Measurements from ENCODE around the gene RNFT2. TPM values are rescaled to one million over a fixed set of nuclear protein-coding genes. Genes with fewer than 3 reads are reported as not detected.
"Not testable (repeated sequence)": the region's sequence is repeated elsewhere in the genome, so short reads cannot be mapped to it uniquely, and the experiment has no call there.

The RNFT2 gene
- total RNA-seq, 2 donors from 2014 or later, result 4.9 to 5.7 TPM

- H3K36me3 Mint-ChIP-seq (ENCODE audit: low read depth); DNase-seq; H3K9me3 ChIP-seq (ENCODE audit: control insufficient read depth, low read length, poor library complexity, severe bottlenecking); ATAC-seq; H3K27me3 Mint-ChIP-seq; H3K27ac Mint-ChIP-seq; H3K4me3 Mint-ChIP-seq: not testable (repeated sequence)
- peaks cover 12% of the 10 kb centered on the region for H3K4me1 Mint-ChIP-seq
These were observed 76.7 kb downstream of the RNFT2 start for GRCh38 chr12:116814766-116815165.

- DNase-seq (no peak), ATAC-seq (no peak)
- peak overlapping the region; percentile 98 for H3K27ac Mint-ChIP-seq
- H3K4me1 Mint-ChIP-seq, result peaks cover 21% of the 10 kb centered on the region
- H3K27me3 Mint-ChIP-seq, result peaks cover 5% of the 10 kb centered on the region
- peak overlapping the region; percentile 93 for H3K4me3 Mint-ChIP-seq
- H3K9me3 ChIP-seq (ENCODE audit: control insufficient read depth, low read length, poor library complexity, severe bottlenecking), result no peaks in the 10 kb centered on the region
- H3K36me3 Mint-ChIP-seq (ENCODE audit: low read depth), result no peaks in the 10 kb centered on the region
These were observed 80.3 kb downstream of the RNFT2 start for GRCh38 chr12:116818341-116818856.

- Mint-ChIP-seq H3K36me3 (ENCODE audit: low read depth) (no peaks in the 10 kb centered on the region), H3K4me1 (peaks cover 21% of the 10 kb centered on the region), H3K27ac (peak overlapping the region; percentile 98), H3K4me3 (peak overlapping the region; percentile 93), H3K27me3 (peaks cover 5% of the 10 kb centered on the region)
- DNase-seq, result peak; percentile 86 to 93 (median 91)
- no peaks in the 10 kb centered on the region for H3K9me3 ChIP-seq (ENCODE audit: control insufficient read depth, low read length, poor library complexity, severe bottlenecking)
- peak; percentile 92 for ATAC-seq
These were observed 81.1 kb downstream of the RNFT2 start for GRCh38 chr12:116818948-116819832.

- no peaks in the 10 kb centered on the region for H3K9me3 ChIP-seq (ENCODE audit: control insufficient read depth, low read length, poor library complexity, severe bottlenecking)
- peak overlapping the region; percentile 98 for H3K27ac Mint-ChIP-seq
- peak overlapping the region; percentile 70 for H3K4me3 Mint-ChIP-seq
- H3K27me3 Mint-ChIP-seq, result peaks cover 5% of the 10 kb centered on the region
- DNase-seq (no peak), ATAC-seq (no peak)
- H3K4me1 Mint-ChIP-seq, result peaks cover 21% of the 10 kb centered on the region
- H3K36me3 Mint-ChIP-seq (ENCODE audit: low read depth), result peaks cover 2% of the 10 kb centered on the region
These were observed 82.0 kb downstream of the RNFT2 start for GRCh38 chr12:116820064-116820656.

- ATAC-seq (no peak), DNase-seq (no peak)
- H3K4me3 Mint-ChIP-seq, result no peak overlapping the region
- H3K27ac Mint-ChIP-seq, result peak overlapping the region; percentile 98
- peaks cover 2% of the 10 kb centered on the region for H3K36me3 Mint-ChIP-seq (ENCODE audit: low read depth)
- peaks cover 5% of the 10 kb centered on the region for H3K27me3 Mint-ChIP-seq
- peaks cover 21% of the 10 kb centered on the region for H3K4me1 Mint-ChIP-seq
- no peaks in the 10 kb centered on the region for H3K9me3 ChIP-seq (ENCODE audit: control insufficient read depth, low read length, poor library complexity, severe bottlenecking)
These were observed 83.2 kb downstream of the RNFT2 start for GRCh38 chr12:116821291-116821690.

- no peak overlapping the region for H3K4me3 Mint-ChIP-seq
These were observed 89.3 kb downstream of the RNFT2 start for GRCh38 chr12:116827432-116827831.

GRCh38 chr12:116832353-116832752 lies 94.2 kb downstream of the RNFT2 start:
- H3K9me3 ChIP-seq (ENCODE audit: control insufficient read depth, low read length, poor library complexity, severe bottlenecking), result no peaks in the 10 kb centered on the region
- DNase-seq, result no peak
- peaks cover 9% of the 10 kb centered on the region for H3K36me3 Mint-ChIP-seq (ENCODE audit: low read depth)
- peaks cover 2% of the 10 kb centered on the region for H3K4me1 Mint-ChIP-seq
- no peak overlapping the region for H3K4me3 Mint-ChIP-seq
- no peak overlapping the region for H3K27ac Mint-ChIP-seq
- H3K27me3 Mint-ChIP-seq, result no peaks in the 10 kb centered on the region
- ATAC-seq, result no peak

More at GRCh38 chr12:116827432-116827831, 89.3 kb downstream of the RNFT2 start:
- Mint-ChIP-seq H3K4me1 (no peaks in the 10 kb centered on the region), H3K27ac (no peak overlapping the region), H3K27me3 (no peaks in the 10 kb centered on the region), H3K36me3 (ENCODE audit: low read depth) (peaks cover 2% of the 10 kb centered on the region)
- ATAC-seq (no peak), DNase-seq (no peak)
- H3K9me3 ChIP-seq (ENCODE audit: control insufficient read depth, low read length, poor library complexity, severe bottlenecking), result no peaks in the 10 kb centered on the region

- no peak overlapping the region for H3K4me3 Mint-ChIP-seq
- no peak overlapping the region for H3K27ac Mint-ChIP-seq
- H3K27me3 Mint-ChIP-seq, result no peaks in the 10 kb centered on the region
- H3K36me3 Mint-ChIP-seq (ENCODE audit: low read depth), result peaks cover 9% of the 10 kb centered on the region
- no peak for ATAC-seq
- no peaks in the 10 kb centered on the region for H3K9me3 ChIP-seq (ENCODE audit: control insufficient read depth, low read length, poor library complexity, severe bottlenecking)
- H3K4me1 Mint-ChIP-seq, result peaks cover 2% of the 10 kb centered on the region
- DNase-seq, result no peak
These were observed 95.4 kb downstream of the RNFT2 start for GRCh38 chr12:116833474-116833873.

- ATAC-seq, result no peak
- no peak overlapping the region for H3K27ac Mint-ChIP-seq
- H3K36me3 Mint-ChIP-seq (ENCODE audit: low read depth), result peaks cover 9% of the 10 kb centered on the region
These were observed 97.4 kb downstream of the RNFT2 start for GRCh38 chr12:116835484-116835883.

GRCh38 chr12:116837097-116837496 lies 99.0 kb downstream of the RNFT2 start:
- H3K4me3 Mint-ChIP-seq, result no peak overlapping the region

More at GRCh38 chr12:116835484-116835883, 97.4 kb downstream of the RNFT2 start:
- Mint-ChIP-seq H3K27me3 (no peaks in the 10 kb centered on the region), H3K4me1 (peaks cover 2% of the 10 kb centered on the region), H3K4me3 (no peak overlapping the region)
- no peak for DNase-seq
- no peaks in the 10 kb centered on the region for H3K9me3 ChIP-seq (ENCODE audit: control insufficient read depth, low read length, poor library complexity, severe bottlenecking)

GRCh38 chr12:116838365-116838764 lies 100.2 kb downstream of the RNFT2 start:
- ATAC-seq (no peak), DNase-seq (no peak)
- Mint-ChIP-seq H3K4me1 (peaks cover 2% of the 10 kb centered on the region), H3K27me3 (no peaks in the 10 kb centered on the region), H3K4me3 (no peak overlapping the region), H3K27ac (no peak overlapping the region), H3K36me3 (ENCODE audit: low read depth) (peaks cover 9% of the 10 kb centered on the region)
- no peaks in the 10 kb centered on the region for H3K9me3 ChIP-seq (ENCODE audit: control insufficient read depth, low read length, poor library complexity, severe bottlenecking)

More at GRCh38 chr12:116837097-116837496, 99.0 kb downstream of the RNFT2 start:
- peaks cover 2% of the 10 kb centered on the region for H3K4me1 Mint-ChIP-seq
- no peaks in the 10 kb centered on the region for H3K27me3 Mint-ChIP-seq
- H3K36me3 Mint-ChIP-seq (ENCODE audit: low read depth), result peaks cover 9% of the 10 kb centered on the region
- no peaks in the 10 kb centered on the region for H3K9me3 ChIP-seq (ENCODE audit: control insufficient read depth, low read length, poor library complexity, severe bottlenecking)
- no peak for DNase-seq
- H3K27ac Mint-ChIP-seq, result peak overlapping the region; percentile 53
- ATAC-seq, result no peak

GRCh38 chr12:116839287-116839830 lies 101.2 kb downstream of the RNFT2 start:
- no peaks in the 10 kb centered on the region for H3K9me3 ChIP-seq (ENCODE audit: control insufficient read depth, low read length, poor library complexity, severe bottlenecking)
- DNase-seq (no peak), ATAC-seq (no peak)
- Mint-ChIP-seq H3K4me3 (no peak overlapping the region), H3K36me3 (ENCODE audit: low read depth) (peaks cover 7% of the 10 kb centered on the region), H3K27ac (no peak overlapping the region), H3K4me1 (peaks cover 2% of the 10 kb centered on the region), H3K27me3 (no peaks in the 10 kb centered on the region)

- Mint-ChIP-seq H3K36me3 (ENCODE audit: low read depth) (no peaks in the 10 kb centered on the region), H3K4me3 (no peak overlapping the region), H3K27me3 (no peaks in the 10 kb centered on the region), H3K27ac (no peak overlapping the region), H3K4me1 (no peaks in the 10 kb centered on the region)
- ATAC-seq (no peak), DNase-seq (no peak)
- no peaks in the 10 kb centered on the region for H3K9me3 ChIP-seq (ENCODE audit: control insufficient read depth, low read length, poor library complexity, severe bottlenecking)
These were observed 105.0 kb downstream of the RNFT2 start for GRCh38 chr12:116843085-116843484.

All from T-helper 17 cell (primary cell).